ENCODE data around the gene KLF7. TPM values are rescaled to one million over a fixed set of nuclear protein-coding genes. Genes with fewer than 3 reads are reported as not detected.
A peak's percentile ranks its signal among the peaks of the same experiment; 100 is the strongest.

Gene KLF7
- total and polyA plus RNA-seq, 4 donors, result 5.8 to 90.9 (median 40.4) TPM

- peak in 1 of 2 donors; percentile 66 for DNase-seq
- Histone ChIP-seq H3K9me3 (ENCODE audit: control insufficient read depth, low read length) (no peaks in the 10 kb centered on the region), H3K27me3 (ENCODE audit: control insufficient read depth in 1 of 2, insufficient read depth in 2 of 2, low read length in 1 of 2) (no peaks in the 10 kb centered on the region), H3K27ac (ENCODE audit: low read depth in 1 of 2, low read length in 2 of 2) (peak overlapping the region; percentile 92 to 95), H3K4me3 (ENCODE audit: low read length in 2 of 2) (peak overlapping the region; percentile 70 to 81), H3K36me3 (ENCODE audit: control insufficient read depth in 1 of 2, insufficient read depth in 2 of 2, low read length in 1 of 2) (no peaks in the 10 kb centered on the region), H3K4me1 (ENCODE audit: control insufficient read depth in 1 of 2, insufficient read depth in 2 of 2, low read length in 2 of 2) (peaks cover 6 to 19% of the 10 kb centered on the region in 2 donors)
- WGBS, 2 donors, result 7 to 10% methylated on average over 7 of the region's 7 CpGs
- intact Hi-C loops (cut with DNase I), result loop anchor here (5.0 to 10.0 kb wide), 4 partner anchors 36 to 309 kb away; no protein-coding TSS in a partner anchor
- ATAC-seq (ENCODE audit: low FRiP score), result peak; percentile 43
Observed at GRCh38 chr2:207163053-207163755, 2.5 kb downstream of the KLF7 start.

GRCh38 chr2:207162316-207162715 lies 3.4 kb downstream of the KLF7 start:
- no peak for DNase-seq
- intact Hi-C loops (cut with DNase I), result loop anchor here (5.0 to 10.0 kb wide), 4 partner anchors 35 to 310 kb away; no protein-coding TSS in a partner anchor
- no peaks in the 10 kb centered on the region for H3K36me3 ChIP-seq (ENCODE audit: control insufficient read depth in 1 of 2, insufficient read depth in 2 of 2, low read length in 1 of 2)
- no peak for ATAC-seq (ENCODE audit: low FRiP score)
- no peaks in the 10 kb centered on the region for H3K27me3 ChIP-seq (ENCODE audit: control insufficient read depth in 1 of 2, insufficient read depth in 2 of 2, low read length in 1 of 2)
- peaks cover 6 to 26% of the 10 kb centered on the region in 2 donors for H3K4me1 ChIP-seq (ENCODE audit: control insufficient read depth in 1 of 2, insufficient read depth in 2 of 2, low read length in 2 of 2)
- H3K4me3 ChIP-seq (ENCODE audit: low read length in 2 of 2), result peak overlapping the region; percentile 70 to 81
- no peaks in the 10 kb centered on the region for H3K9me3 ChIP-seq (ENCODE audit: control insufficient read depth, low read length)
- WGBS, 2 donors, result 18% methylated on average over 8 of the region's 8 CpGs
- H3K27ac ChIP-seq (ENCODE audit: low read depth in 1 of 2, low read length in 2 of 2), result peak overlapping the region; percentile 26 to 92

- peak overlapping the region in 1 of 2 donors; percentile 26 for H3K27ac ChIP-seq (ENCODE audit: low read depth in 1 of 2, low read length in 2 of 2)
- no peaks in the 10 kb centered on the region for H3K36me3 ChIP-seq (ENCODE audit: control insufficient read depth in 1 of 2, insufficient read depth in 2 of 2, low read length in 1 of 2)
- ATAC-seq (ENCODE audit: low FRiP score) (no peak), DNase-seq (no peak)
- H3K4me3 ChIP-seq (ENCODE audit: low read length in 2 of 2), result peak overlapping the region in 1 of 2 donors; percentile 36
- WGBS, 2 donors, result 38 to 44% methylated on average over 7 of the region's 7 CpGs
- no peaks in the 10 kb centered on the region for H3K27me3 ChIP-seq (ENCODE audit: control insufficient read depth in 1 of 2, insufficient read depth in 2 of 2, low read length in 1 of 2)
- peaks cover 9 to 30% of the 10 kb centered on the region in 2 donors for H3K4me1 ChIP-seq (ENCODE audit: control insufficient read depth in 1 of 2, insufficient read depth in 2 of 2, low read length in 2 of 2)
- no peaks in the 10 kb centered on the region for H3K9me3 ChIP-seq (ENCODE audit: control insufficient read depth, low read length)
- intact Hi-C loops (cut with DNase I), result loop anchor here (5.0 to 10.0 kb wide), 4 partner anchors 34 to 311 kb away; no protein-coding TSS in a partner anchor
Observed at GRCh38 chr2:207161247-207162123, 4.3 kb downstream of the KLF7 start.

GRCh38 chr2:207160115-207160514 lies 5.6 kb downstream of the KLF7 start:
- Histone ChIP-seq H3K27me3 (ENCODE audit: control insufficient read depth in 1 of 2, insufficient read depth in 2 of 2, low read length in 1 of 2) (no peaks in the 10 kb centered on the region), H3K4me1 (ENCODE audit: control insufficient read depth in 1 of 2, insufficient read depth in 2 of 2, low read length in 2 of 2) (peaks cover 17 to 35% of the 10 kb centered on the region in 2 donors), H3K9me3 (ENCODE audit: control insufficient read depth, low read length) (no peaks in the 10 kb centered on the region), H3K4me3 (ENCODE audit: low read length in 2 of 2) (no peak overlapping the region), H3K27ac (ENCODE audit: low read depth in 1 of 2, low read length in 2 of 2) (no peak overlapping the region), H3K36me3 (ENCODE audit: control insufficient read depth in 1 of 2, insufficient read depth in 2 of 2, low read length in 1 of 2) (no peaks in the 10 kb centered on the region)
- DNase-seq, result no peak
- no peak for ATAC-seq (ENCODE audit: low FRiP score)
- intact Hi-C loops (cut with DNase I), result loop anchor here (5.0 to 10.0 kb wide), 4 partner anchors 33 to 312 kb away; no protein-coding TSS in a partner anchor
- 54 to 55% methylated on average over 7 of the region's 7 CpGs for WGBS, 2 donors

- no peak overlapping the region for H3K27ac ChIP-seq (ENCODE audit: low read depth in 1 of 2, low read length in 2 of 2)
- H3K4me1 ChIP-seq (ENCODE audit: control insufficient read depth in 1 of 2, insufficient read depth in 2 of 2, low read length in 2 of 2), result peaks cover 17 to 39% of the 10 kb centered on the region in 2 donors
- no peak for ATAC-seq (ENCODE audit: low FRiP score)
- DNase-seq, result no peak
- no peaks in the 10 kb centered on the region for H3K27me3 ChIP-seq (ENCODE audit: control insufficient read depth in 1 of 2, insufficient read depth in 2 of 2, low read length in 1 of 2)
- H3K4me3 ChIP-seq (ENCODE audit: low read length in 2 of 2), result no peak overlapping the region
- no peaks in the 10 kb centered on the region for H3K9me3 ChIP-seq (ENCODE audit: control insufficient read depth, low read length)
- intact Hi-C loops (cut with DNase I), result no loop called here
- no peaks in the 10 kb centered on the region for H3K36me3 ChIP-seq (ENCODE audit: control insufficient read depth in 1 of 2, insufficient read depth in 2 of 2, low read length in 1 of 2)
- WGBS, 2 donors, result 82 to 84% methylated on average over 4 of the region's 4 CpGs
Observed at GRCh38 chr2:207159002-207159401, 6.7 kb downstream of the KLF7 start.

- Histone ChIP-seq H3K36me3 (ENCODE audit: control insufficient read depth in 1 of 2, insufficient read depth in 2 of 2, low read length in 1 of 2) (no peaks in the 10 kb centered on the region), H3K4me3 (ENCODE audit: low read length in 2 of 2) (no peak overlapping the region), H3K27me3 (ENCODE audit: control insufficient read depth in 1 of 2, insufficient read depth in 2 of 2, low read length in 1 of 2) (no peaks in the 10 kb centered on the region), H3K9me3 (ENCODE audit: control insufficient read depth, low read length) (no peaks in the 10 kb centered on the region), H3K27ac (ENCODE audit: low read depth in 1 of 2, low read length in 2 of 2) (no peak overlapping the region), H3K4me1 (ENCODE audit: control insufficient read depth in 1 of 2, insufficient read depth in 2 of 2, low read length in 2 of 2) (peaks cover 15 to 49% of the 10 kb centered on the region in 2 donors)
- no peak for ATAC-seq (ENCODE audit: low FRiP score)
- DNase-seq, result no peak
- 92 to 95% methylated on average over 3 of the region's 3 CpGs for WGBS, 2 donors
- intact Hi-C loops (cut with DNase I), result no loop called here
Observed at GRCh38 chr2:207157731-207158130, 8.0 kb downstream of the KLF7 start.

GRCh38 chr2:207157162-207157481 lies 8.6 kb downstream of the KLF7 start:
- H3K27ac ChIP-seq (ENCODE audit: low read depth in 1 of 2, low read length in 2 of 2), result no peak overlapping the region
- 64 to 78% methylated on average over 1 of the region's 1 CpG for WGBS, 2 donors

GRCh38 chr2:207156451-207157161 lies 9.1 kb downstream of the KLF7 start:
- H3K4me1 ChIP-seq (ENCODE audit: control insufficient read depth in 1 of 2, insufficient read depth in 2 of 2, low read length in 2 of 2), result peaks cover 18 to 56% of the 10 kb centered on the region in 2 donors
- H3K4me3 ChIP-seq (ENCODE audit: low read length in 2 of 2), result no peak overlapping the region
- 54 to 59% methylated on average over 5 of the region's 5 CpGs for WGBS, 2 donors
- DNase-seq (no peak), ATAC-seq (ENCODE audit: low FRiP score) (no peak)
- intact Hi-C loops (cut with DNase I), result no loop called here
- no peaks in the 10 kb centered on the region for H3K36me3 ChIP-seq (ENCODE audit: control insufficient read depth in 1 of 2, insufficient read depth in 2 of 2, low read length in 1 of 2)
- H3K9me3 ChIP-seq (ENCODE audit: control insufficient read depth, low read length), result no peaks in the 10 kb centered on the region
- no peaks in the 10 kb centered on the region for H3K27me3 ChIP-seq (ENCODE audit: control insufficient read depth in 1 of 2, insufficient read depth in 2 of 2, low read length in 1 of 2)
- H3K27ac ChIP-seq (ENCODE audit: low read depth in 1 of 2, low read length in 2 of 2), result no peak overlapping the region

More at GRCh38 chr2:207157162-207157481, 8.6 kb downstream of the KLF7 start:
- DNase-seq (no peak), ATAC-seq (ENCODE audit: low FRiP score) (no peak)
- no peaks in the 10 kb centered on the region for H3K27me3 ChIP-seq (ENCODE audit: control insufficient read depth in 1 of 2, insufficient read depth in 2 of 2, low read length in 1 of 2)
- H3K9me3 ChIP-seq (ENCODE audit: control insufficient read depth, low read length), result no peaks in the 10 kb centered on the region
- intact Hi-C loops (cut with DNase I), result no loop called here
- H3K4me3 ChIP-seq (ENCODE audit: low read length in 2 of 2), result no peak overlapping the region
- peaks cover 18 to 54% of the 10 kb centered on the region in 2 donors for H3K4me1 ChIP-seq (ENCODE audit: control insufficient read depth in 1 of 2, insufficient read depth in 2 of 2, low read length in 2 of 2)
- H3K36me3 ChIP-seq (ENCODE audit: control insufficient read depth in 1 of 2, insufficient read depth in 2 of 2, low read length in 1 of 2), result no peaks in the 10 kb centered on the region

Measured in aorta (tissue), 5 donors.